HFFc6 (cell line): ENCODE results near the gene PSD4. TPM values are rescaled to one million over a fixed set of nuclear protein-coding genes. Genes with fewer than 3 reads are reported as not detected.

Experiments
- DNase-seq: peaks from one replicate; pipeline ENCODE4 v3.0.0-alpha.2; 2018
- H3K27ac Mint-ChIP-seq: 2 replicates; pipeline ENCODE4 v1.8.0; 2020; ENCODE audit warnings: mild to moderate bottlenecking, mixed read lengths
- H3K27me3 Mint-ChIP-seq: 2 replicates; pipeline ENCODE4 v1.8.0; 2021; ENCODE audit warnings: mild to moderate bottlenecking, moderate library complexity, mixed read lengths; ENCODE audit not compliant: insufficient read depth
- H3K36me3 Mint-ChIP-seq: 2 replicates; pipeline ENCODE4 v1.8.0; 2021; ENCODE audit warnings: low read depth, mixed read lengths
- H3K4me1 Mint-ChIP-seq: 2 replicates; pipeline ENCODE4 v1.8.0; 2020; ENCODE audit warnings: low read depth, mixed read lengths
- H3K4me3 Mint-ChIP-seq: 2 replicates; pipeline ENCODE4 v1.8.0; 2020; ENCODE audit warnings: mild to moderate bottlenecking, moderate library complexity, mixed read lengths
- H3K9me3 Mint-ChIP-seq: 2 replicates; pipeline ENCODE4 v1.8.0; 2020; ENCODE audit warnings: mild to moderate bottlenecking, mixed read lengths
- CTCF ChIP-seq: fragments of 200-600 bp; sonication (generic); IDR thresholded peaks from 2 replicates; pipeline ENCODE4 v1.5.0; 2021; ENCODE audit warnings: antibody characterized with exemption, mild to moderate bottlenecking
- total RNA-seq, 6 experiments: library from RNA; stranded (reverse); fragmentation: NEBNext Ultra II Directional; extraction: Animal tissue kit (Norgen Biotek cat#: 25700); gene quantifications; 2 replicates in 1 of 6; 3 replicates in 5 of 6; pipeline ENCODE4 v1.2.3, GENCODE V29; 2021

The PSD4 gene
- total RNA-seq, 6 experiments from 2014 or later: 0.76 to 1.8 (median 1.1) TPM

- peaks cover 16% of the 10 kb centered on the region for H3K4me1 Mint-ChIP-seq
- no peak for DNase-seq
- H3K27ac Mint-ChIP-seq: no peak overlapping the region
- H3K36me3 Mint-ChIP-seq: no peaks in the 10 kb centered on the region
- H3K4me3 Mint-ChIP-seq: no peak overlapping the region
- H3K27me3 Mint-ChIP-seq: peaks cover 5% of the 10 kb centered on the region
- TF ChIP-seq CTCF: no peak
- no peaks in the 10 kb centered on the region for H3K9me3 Mint-ChIP-seq
Measured at GRCh38 chr2:113162869-113163268, 10.9 kb upstream of the PSD4 start.

GRCh38 chr2:113164215-113164929 is 9.4 kb upstream of the PSD4 start:
- H3K27me3 Mint-ChIP-seq: peaks cover 5% of the 10 kb centered on the region
- no peak for DNase-seq
- peaks cover 1% of the 10 kb centered on the region for H3K4me1 Mint-ChIP-seq

GRCh38 chr2:113164930-113165585 is 8.7 kb upstream of the PSD4 start:
- no peak for DNase-seq
- H3K27me3 Mint-ChIP-seq: peaks cover 8% of the 10 kb centered on the region
- no peak for TF ChIP-seq CTCF
- H3K27ac Mint-ChIP-seq: no peak overlapping the region
- H3K36me3 Mint-ChIP-seq: no peaks in the 10 kb centered on the region
- H3K4me3 Mint-ChIP-seq: no peak overlapping the region
- H3K4me1 Mint-ChIP-seq: no peaks in the 10 kb centered on the region
- no peaks in the 10 kb centered on the region for H3K9me3 Mint-ChIP-seq

More at GRCh38 chr2:113164215-113164929, 9.4 kb upstream of the PSD4 start:
- no peaks in the 10 kb centered on the region for H3K9me3 Mint-ChIP-seq
- H3K27ac Mint-ChIP-seq: no peak overlapping the region
- no peak for TF ChIP-seq CTCF
- H3K36me3 Mint-ChIP-seq: no peaks in the 10 kb centered on the region
- H3K4me3 Mint-ChIP-seq: no peak overlapping the region

GRCh38 chr2:113166187-113166645 is 7.6 kb upstream of the PSD4 start:
- Mint-ChIP-seq H3K4me3 (no peak overlapping the region), H3K27me3 (peaks cover 8% of the 10 kb centered on the region), H3K27ac (no peak overlapping the region), H3K9me3 (no peaks in the 10 kb centered on the region), H3K4me1 (no peaks in the 10 kb centered on the region), H3K36me3 (no peaks in the 10 kb centered on the region)
- no peak for DNase-seq
- TF ChIP-seq CTCF: no peak

- no peaks in the 10 kb centered on the region for H3K9me3 Mint-ChIP-seq
- TF ChIP-seq CTCF: no peak
- H3K4me3 Mint-ChIP-seq: no peak overlapping the region
- H3K4me1 Mint-ChIP-seq: no peaks in the 10 kb centered on the region
- no peak for DNase-seq
- H3K27me3 Mint-ChIP-seq: peaks cover 10% of the 10 kb centered on the region; the same call in 1 of the 2 replicates
- H3K36me3 Mint-ChIP-seq: no peaks in the 10 kb centered on the region
- no peak overlapping the region for H3K27ac Mint-ChIP-seq
Measured at GRCh38 chr2:113167115-113167932, 6.4 kb upstream of the PSD4 start.
